Astrocyte (in vitro differentiated cells and primary cell): ENCODE data around the gene ZNF516. TPM values are rescaled to one million over a fixed set of nuclear protein-coding genes. Genes with fewer than 3 reads are reported as not detected.
A peak's percentile ranks its signal among the peaks of the same experiment; 100 is the strongest.

Experiments used
- DNase-seq: peaks from one replicate; pipeline ENCODE4 v3.0.0-alpha.2; 2010; ENCODE audit warnings: low read depth
- FAIRE-seq: peaks from 2 replicates; lab custom pipeline; 2011; peaks lifted over from hg19 to GRCh38; lab: Jason Lieb, UNC
- H2AFZ ChIP-seq: 2 replicates; pipeline ENCODE4 v1.6.0; 2012; ENCODE audit warnings: low read depth, low read length, inconsistent platforms
- H3K27ac ChIP-seq: 2 replicates; pipeline ENCODE4 v1.5.1; 2011; ENCODE audit warnings: low read depth, low read length, inconsistent platforms
- H3K27me3 ChIP-seq: 2 replicates; pipeline ENCODE4 v1.6.0; 2011; ENCODE audit warnings: low read length, inconsistent platforms; ENCODE audit not compliant: insufficient read depth
- H3K36me3 ChIP-seq: 2 replicates; pipeline ENCODE4 v1.5.1; 2011; ENCODE audit warnings: low read length, inconsistent platforms; ENCODE audit not compliant: insufficient read depth
- H3K4me1 ChIP-seq: 2 replicates; pipeline ENCODE4 v1.5.1; 2011; ENCODE audit warnings: low read length, inconsistent platforms; ENCODE audit not compliant: insufficient read depth
- H3K4me2 ChIP-seq: 2 replicates; pipeline ENCODE4 v1.6.0; 2012; ENCODE audit warnings: low read length, inconsistent platforms
- H3K4me3 ChIP-seq: 2 replicates; pipeline ENCODE4 v1.5.1; 2011; ENCODE audit warnings: low read depth, mild to moderate bottlenecking, low read length, inconsistent platforms; ENCODE audit not compliant: insufficient read depth
- H3K79me2 ChIP-seq: 2 replicates; pipeline ENCODE4 v1.6.0; 2012; ENCODE audit warnings: mild to moderate bottlenecking, low read length, inconsistent platforms; ENCODE audit not compliant: insufficient read depth
- H3K9ac ChIP-seq: 2 replicates; pipeline ENCODE4 v1.6.0; 2012; ENCODE audit warnings: mild to moderate bottlenecking, low read length, inconsistent platforms
- H3K9me3 ChIP-seq: 2 replicates; pipeline ENCODE4 v1.5.1; 2012; ENCODE audit warnings: low read depth, mild to moderate bottlenecking, low read length, inconsistent platforms; ENCODE audit not compliant: insufficient read depth
- H4K20me1 ChIP-seq: 2 replicates; pipeline ENCODE4 v1.6.0; 2012; ENCODE audit warnings: low read length, inconsistent platforms; ENCODE audit not compliant: insufficient read depth
- H3K27ac Mint-ChIP-seq: one replicate; pipeline ENCODE4 v1.8.0; 2021; ENCODE audit warnings: mild to moderate bottlenecking, mixed read lengths; ENCODE audit not compliant: unreplicated experiment
- H3K27me3 Mint-ChIP-seq: one replicate; pipeline ENCODE4 v1.8.0; 2021; ENCODE audit warnings: low read depth, mixed read lengths; ENCODE audit not compliant: unreplicated experiment
- H3K36me3 Mint-ChIP-seq: one replicate; pipeline ENCODE4 v1.8.0; 2021; ENCODE audit warnings: low read depth, mixed read lengths; ENCODE audit not compliant: unreplicated experiment
- H3K4me1 Mint-ChIP-seq: one replicate; pipeline ENCODE4 v1.8.0; 2021; ENCODE audit warnings: low read depth, mixed read lengths; ENCODE audit not compliant: unreplicated experiment
- H3K4me3 Mint-ChIP-seq: one replicate; pipeline ENCODE4 v1.8.0; 2021; ENCODE audit warnings: mild to moderate bottlenecking, moderate library complexity, mixed read lengths; ENCODE audit not compliant: unreplicated experiment
- H3K9me3 Mint-ChIP-seq: one replicate; pipeline ENCODE4 v1.8.0; 2021; ENCODE audit warnings: mild to moderate bottlenecking, mixed read lengths; ENCODE audit not compliant: unreplicated experiment
- CTCF ChIP-seq: IDR thresholded peaks from 2 replicates; pipeline ENCODE4 v1.5.1; 2011; ENCODE audit warnings: low read depth, mild to moderate bottlenecking, inconsistent platforms, low read length, moderate library complexity; ENCODE audit not compliant: insufficient read depth
- EZH2 ChIP-seq: IDR thresholded peaks from 2 replicates; pipeline ENCODE4 v1.6.1; 2012; ENCODE audit warnings: mild to moderate bottlenecking, low read length, inconsistent platforms; ENCODE audit not compliant: insufficient read depth
- total RNA-seq: library from RNA; stranded (reverse); gene quantifications from 2 replicates; pipeline ENCODE4 v1.2.1, GENCODE V29; 2021

ZNF516 gene
- total RNA-seq, 1 donor from 2014 or later = 59.8 TPM

GRCh38 chr18:76467371-76468190 is 27.5 kb downstream of the ZNF516 start:
- peaks cover 54% of the 10 kb centered on the region for H4K20me1 ChIP-seq
- Mint-ChIP-seq H3K4me1 (peaks cover 5% of the 10 kb centered on the region), H3K27me3 (no peaks in the 10 kb centered on the region), H3K36me3 (peaks cover 10% of the 10 kb centered on the region), H3K27ac (no peak overlapping the region), H3K9me3 (no peaks in the 10 kb centered on the region), H3K4me3 (no peak overlapping the region)
- H3K79me2 ChIP-seq = peaks cover 86% of the 10 kb centered on the region
- no peak overlapping the region for H2AFZ ChIP-seq
- H3K27me3 ChIP-seq = no peaks in the 10 kb centered on the region
- no peaks in the 10 kb centered on the region for H3K36me3 ChIP-seq
- H3K4me3 ChIP-seq = no peak overlapping the region
- no peaks in the 10 kb centered on the region for H3K9me3 ChIP-seq
- H3K4me1 ChIP-seq = no peaks in the 10 kb centered on the region
- no peak overlapping the region for H3K27ac ChIP-seq
- DNase-seq (no peak), FAIRE-seq (no peak)
- TF ChIP-seq CTCF = no peak
- no peak for TF ChIP-seq EZH2
- no peak overlapping the region for H3K4me2 ChIP-seq
- no peak overlapping the region for H3K9ac ChIP-seq

GRCh38 chr18:76466410-76466991 is 28.5 kb downstream of the ZNF516 start:
- no peaks in the 10 kb centered on the region for H3K9me3 ChIP-seq
- Mint-ChIP-seq H3K36me3 (peaks cover 11% of the 10 kb centered on the region), H3K4me3 (no peak overlapping the region), H3K27ac (peak overlapping the region; percentile 41), H3K27me3 (no peaks in the 10 kb centered on the region), H3K4me1 (peaks cover 5% of the 10 kb centered on the region), H3K9me3 (no peaks in the 10 kb centered on the region)
- no peaks in the 10 kb centered on the region for H3K27me3 ChIP-seq
- no peak overlapping the region for H3K9ac ChIP-seq
- TF ChIP-seq EZH2 (no peak), CTCF (no peak)
- H2AFZ ChIP-seq = no peak overlapping the region
- H3K4me3 ChIP-seq = no peak overlapping the region
- peaks cover 43% of the 10 kb centered on the region for H4K20me1 ChIP-seq
- no peaks in the 10 kb centered on the region for H3K4me1 ChIP-seq
- H3K79me2 ChIP-seq = peaks cover 86% of the 10 kb centered on the region
- no peaks in the 10 kb centered on the region for H3K36me3 ChIP-seq
- no peak for FAIRE-seq
- no peak overlapping the region for H3K4me2 ChIP-seq
- no peak for DNase-seq
- no peak overlapping the region for H3K27ac ChIP-seq
